Suppressor macrophage (primary cell): ENCODE data around the gene CBFA2T2.

Experiments
- DNase-seq, 4 experiments: peaks; one replicate each; pipeline ENCODE4 v3.0.0-alpha.2; 2020 to 2022

Gene CBFA2T2

GRCh38 chr20:33669873-33670640, 180.2 kb downstream of the CBFA2T2 start:
- DNase-seq: no peak

DNA sequence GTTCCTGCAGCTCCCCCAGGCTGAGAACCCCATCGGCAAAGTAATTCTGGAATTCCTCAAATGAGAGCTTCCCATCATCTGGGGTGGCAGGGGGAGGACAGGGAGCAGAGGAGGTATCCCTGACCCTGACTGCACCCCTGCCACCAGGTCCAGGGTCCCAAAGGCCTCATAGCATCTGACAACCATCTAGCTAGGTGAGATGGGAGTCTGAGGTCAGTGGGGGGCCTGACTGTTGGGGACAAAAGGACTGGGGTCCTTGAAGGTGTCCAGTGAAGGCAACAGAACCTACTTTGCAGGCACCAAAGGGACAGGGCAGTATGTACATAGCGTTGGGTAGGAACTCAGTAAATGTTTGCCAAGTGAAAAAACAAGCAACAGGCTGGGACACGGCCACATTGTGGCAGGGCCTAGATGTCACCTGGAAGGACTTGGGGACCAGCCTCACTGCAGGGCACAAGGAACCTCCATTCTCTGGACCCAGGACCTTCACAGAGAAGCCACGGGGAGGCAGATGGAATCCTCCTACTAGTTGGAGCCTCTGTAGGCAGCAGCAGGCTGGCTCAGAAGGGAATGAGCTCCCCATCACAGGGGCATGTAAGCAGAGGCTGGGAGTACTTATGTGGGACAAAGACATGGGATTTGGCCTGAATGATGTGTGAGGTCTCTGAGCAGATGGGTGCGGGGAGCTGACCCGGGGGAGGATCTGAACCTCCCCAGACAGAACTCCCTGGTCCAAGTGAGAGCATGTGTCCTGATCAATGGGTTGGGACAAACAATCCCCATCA, 181.0 kb downstream of the CBFA2T2 start:
- DNase-seq: no peak

DNA sequence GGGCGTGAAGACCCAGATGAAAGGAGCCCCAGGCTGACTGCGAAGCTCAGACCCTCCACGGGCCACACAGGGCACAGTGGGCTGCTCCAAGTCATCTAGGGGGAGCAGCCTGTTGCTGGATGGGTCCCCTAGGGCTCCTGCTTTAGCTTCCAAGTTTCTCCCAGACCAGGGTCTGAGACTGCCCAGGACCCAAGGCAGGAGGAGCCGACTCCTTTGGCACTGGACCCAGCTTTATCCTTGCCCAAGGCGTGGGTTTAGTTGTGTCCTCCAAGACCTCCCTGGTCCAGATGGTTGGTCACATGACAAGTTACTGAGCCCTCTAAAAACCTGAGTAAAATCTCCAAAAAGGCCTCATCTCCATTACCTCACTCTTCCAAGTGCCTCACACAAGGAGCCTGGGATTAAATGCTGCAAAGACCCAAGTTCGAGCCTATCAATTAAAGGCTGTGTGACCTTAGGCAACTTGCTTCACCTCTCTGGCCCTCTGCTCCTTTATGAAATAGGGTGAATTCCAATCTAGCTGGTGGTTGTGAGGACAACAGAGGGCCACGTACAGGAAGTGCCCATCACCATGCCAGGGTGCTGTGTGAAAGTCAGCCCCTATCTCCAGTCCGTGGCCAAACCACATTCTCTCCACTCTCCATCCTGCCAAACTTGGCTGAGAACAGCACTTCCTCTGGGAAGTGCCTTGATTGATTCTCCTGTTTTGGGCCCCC, 181.8 kb downstream of the CBFA2T2 start:
- no peak for DNase-seq

- DNase-seq: no peak
Measured at GRCh38 chr20:33672426-33673113, 182.7 kb downstream of the CBFA2T2 start.

DNA sequence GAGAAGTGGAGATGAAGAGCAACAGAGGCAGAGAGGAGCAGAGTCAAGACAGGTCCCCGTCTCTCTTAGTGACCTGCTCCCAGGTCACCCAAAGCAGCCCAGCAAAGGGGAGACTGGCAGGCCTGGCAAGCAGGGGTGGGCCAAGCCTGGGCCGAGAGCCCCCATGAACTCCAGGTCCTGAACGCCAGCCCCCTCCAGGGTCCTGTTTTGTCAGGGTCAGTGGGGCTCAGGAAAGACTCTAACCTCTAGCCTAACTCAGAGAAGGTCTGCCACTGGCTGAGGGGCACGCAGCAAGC, 183.2 kb downstream of the CBFA2T2 start:
- no peak for DNase-seq

GRCh38 chr20:33673410-33674293, 183.8 kb downstream of the CBFA2T2 start:
- DNase-seq: peak in 1 of 4 experiments; percentile 64

DNA sequence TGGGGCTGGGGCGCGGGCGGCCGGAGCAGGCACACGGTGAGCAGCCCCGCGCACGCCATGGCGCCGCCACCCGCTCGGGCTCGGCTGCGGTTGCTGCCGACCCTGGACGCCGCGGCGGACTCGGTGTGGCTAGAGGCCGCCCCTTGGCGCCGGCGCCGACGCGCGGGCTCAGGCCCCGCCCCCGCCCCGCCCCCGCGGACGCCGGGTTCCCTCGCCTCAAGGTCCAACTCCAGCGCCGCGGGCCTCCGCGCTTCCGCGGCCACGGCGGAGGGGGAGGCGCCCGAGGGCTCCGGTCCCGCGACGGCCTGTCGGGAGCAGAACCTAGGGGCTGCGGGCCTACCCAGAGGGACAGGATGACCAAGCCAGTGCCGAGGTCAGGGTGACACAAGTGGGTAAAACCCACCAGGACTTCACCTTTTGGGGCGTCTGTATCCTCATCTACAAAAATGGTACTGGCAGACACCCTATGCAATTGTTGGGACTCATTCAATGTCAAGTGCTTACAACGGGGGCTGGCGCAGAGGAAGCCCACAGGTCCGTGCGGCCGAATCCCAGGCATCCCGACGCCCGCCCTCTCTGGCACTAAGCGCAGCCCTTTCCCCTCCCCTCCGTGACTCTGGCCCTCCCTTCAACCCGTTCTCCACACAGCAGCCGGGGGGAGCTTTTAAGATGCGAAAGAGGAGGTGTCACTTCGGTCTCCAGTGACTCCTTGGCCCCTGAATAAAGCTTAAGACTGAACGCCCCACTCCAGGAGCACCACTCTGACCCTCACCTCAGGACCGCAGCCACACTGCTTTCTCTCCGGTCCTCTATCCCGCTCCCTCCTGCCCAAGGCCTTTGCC, 184.6 kb downstream of the CBFA2T2 start, which contains the start of gene NECAB3:
Gene NECAB3 (minus strand): TSS at position 135 of the 842 bp plus-strand sequence. CDS start 76 bp downstream, at position 59.
- DNase-seq: peak; percentile 78 to 94 (median 88)

DNA sequence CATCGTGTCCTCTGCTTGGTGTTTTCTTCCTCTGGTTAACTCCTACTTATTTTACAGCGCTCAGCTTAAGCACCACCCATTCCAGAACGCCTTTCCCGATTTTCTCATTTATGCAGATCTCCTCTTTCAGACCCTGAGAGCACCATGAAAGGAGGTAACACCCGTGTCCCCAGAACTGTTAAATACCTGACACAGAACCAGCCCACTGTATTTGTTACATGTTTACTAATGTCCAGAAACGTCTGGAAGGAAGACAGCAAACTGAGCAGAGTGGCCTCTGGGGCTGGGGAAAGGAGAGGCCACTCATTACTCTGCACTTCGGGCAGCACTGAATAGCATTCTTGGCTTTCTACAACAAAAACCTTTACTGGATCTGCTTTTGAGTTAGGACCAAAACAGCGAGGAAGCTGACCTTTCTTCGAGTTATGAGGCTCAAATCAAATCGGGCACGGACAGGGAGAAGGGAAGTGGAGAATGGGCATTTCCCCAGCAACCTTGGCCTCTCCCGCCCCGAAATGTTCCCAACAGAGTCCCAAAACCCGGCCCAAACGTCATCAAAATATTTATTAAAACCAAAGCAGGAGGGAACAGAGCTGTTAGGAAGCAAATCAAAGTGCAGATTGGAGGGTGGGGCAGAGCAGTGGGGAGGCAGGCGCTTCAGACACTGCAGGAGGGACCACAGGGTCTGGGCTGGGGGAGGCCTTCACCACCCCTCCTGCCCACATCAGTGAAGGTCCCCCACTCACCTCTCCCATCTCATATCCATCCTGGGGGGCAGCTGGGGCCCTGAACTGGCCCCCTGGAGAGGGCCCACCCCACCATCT, 185.5 kb downstream of the CBFA2T2 start:
- no peak for DNase-seq

- no peak for DNase-seq
Measured at GRCh38 chr20:33676121-33676520, 186.2 kb downstream of the CBFA2T2 start.

DNA sequence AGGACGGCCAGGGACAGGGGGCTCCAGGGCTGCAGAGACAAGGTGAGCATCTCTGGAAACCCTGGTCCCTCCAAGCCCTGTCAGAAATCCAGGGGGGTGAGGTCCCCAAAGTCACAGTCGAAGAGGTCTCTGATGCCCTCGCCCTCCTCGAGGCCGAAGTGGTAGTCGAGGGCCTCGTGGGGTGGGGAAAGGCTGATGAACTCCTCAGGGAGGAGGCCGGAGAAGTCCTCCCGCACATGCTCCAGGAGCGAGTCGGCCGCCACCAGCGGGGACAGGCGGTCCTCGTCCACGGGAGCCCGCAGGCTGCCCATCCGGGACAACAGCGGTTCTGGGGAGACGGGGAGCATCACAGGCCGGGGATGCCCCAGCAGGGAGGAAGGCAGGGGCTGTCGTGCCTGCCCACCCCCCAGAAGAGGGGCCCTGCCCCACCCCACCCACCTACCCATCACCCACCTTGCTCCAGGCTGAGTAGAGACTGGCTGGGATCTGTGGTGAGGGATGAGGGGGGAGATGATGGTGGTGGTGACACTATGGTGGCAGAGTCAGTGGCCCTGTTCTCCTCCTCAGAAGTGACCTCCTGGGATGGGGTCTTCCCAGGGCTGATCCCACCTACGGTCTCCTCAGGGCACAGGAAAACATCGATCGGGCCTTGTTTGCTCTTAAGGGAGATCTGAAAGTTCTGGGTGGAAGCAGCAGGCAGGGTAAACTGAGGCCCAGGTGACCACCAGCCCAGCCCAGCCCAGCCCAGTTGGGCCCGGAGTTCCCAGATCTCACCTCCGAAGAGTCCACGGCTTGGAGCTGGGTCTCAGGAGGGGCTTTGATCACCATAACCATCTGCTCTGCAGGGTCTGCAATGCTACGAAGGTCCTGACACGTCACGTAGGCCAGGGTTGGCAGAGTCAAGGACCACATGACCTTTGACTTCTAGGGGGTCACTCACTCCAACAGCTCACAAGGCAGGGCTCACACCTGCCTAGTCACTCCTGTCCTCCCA, 187.1 kb downstream of the CBFA2T2 start:
- DNase-seq: no peak

DNA sequence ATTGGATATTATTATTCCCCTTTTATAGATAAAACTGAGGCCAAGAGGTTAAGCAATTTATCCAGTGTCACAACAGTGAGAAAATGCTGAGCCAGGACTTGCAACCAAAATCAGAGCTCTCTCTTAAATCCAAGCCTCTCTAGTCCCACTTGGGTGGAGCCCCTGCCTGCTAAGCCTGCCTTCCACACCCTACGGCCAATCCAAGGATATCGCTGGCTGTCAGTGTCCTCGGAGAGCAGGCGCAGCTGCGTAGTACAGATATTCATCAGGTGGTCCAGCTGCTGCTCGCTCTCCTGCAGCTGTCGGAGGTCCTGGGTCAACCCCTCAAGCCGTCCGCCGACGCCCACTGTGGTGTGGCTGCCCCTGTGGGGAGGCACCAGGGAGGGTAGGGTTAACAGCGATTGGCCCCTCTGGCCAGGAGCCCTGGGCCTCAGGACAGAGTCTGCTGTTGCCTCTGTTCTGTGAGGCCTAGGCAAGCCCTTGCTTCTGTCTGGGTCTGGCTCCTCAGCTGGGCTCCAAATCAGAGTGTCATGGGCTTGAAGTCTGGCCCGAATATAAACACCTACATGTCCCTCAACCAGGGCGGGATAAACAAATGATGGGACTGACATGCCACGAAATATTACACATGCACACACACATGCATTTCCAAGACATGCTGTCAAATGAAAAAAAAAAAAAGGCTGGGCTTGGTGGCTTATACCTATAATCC, 188.3 kb downstream of the CBFA2T2 start:
- no peak for DNase-seq

DNA sequence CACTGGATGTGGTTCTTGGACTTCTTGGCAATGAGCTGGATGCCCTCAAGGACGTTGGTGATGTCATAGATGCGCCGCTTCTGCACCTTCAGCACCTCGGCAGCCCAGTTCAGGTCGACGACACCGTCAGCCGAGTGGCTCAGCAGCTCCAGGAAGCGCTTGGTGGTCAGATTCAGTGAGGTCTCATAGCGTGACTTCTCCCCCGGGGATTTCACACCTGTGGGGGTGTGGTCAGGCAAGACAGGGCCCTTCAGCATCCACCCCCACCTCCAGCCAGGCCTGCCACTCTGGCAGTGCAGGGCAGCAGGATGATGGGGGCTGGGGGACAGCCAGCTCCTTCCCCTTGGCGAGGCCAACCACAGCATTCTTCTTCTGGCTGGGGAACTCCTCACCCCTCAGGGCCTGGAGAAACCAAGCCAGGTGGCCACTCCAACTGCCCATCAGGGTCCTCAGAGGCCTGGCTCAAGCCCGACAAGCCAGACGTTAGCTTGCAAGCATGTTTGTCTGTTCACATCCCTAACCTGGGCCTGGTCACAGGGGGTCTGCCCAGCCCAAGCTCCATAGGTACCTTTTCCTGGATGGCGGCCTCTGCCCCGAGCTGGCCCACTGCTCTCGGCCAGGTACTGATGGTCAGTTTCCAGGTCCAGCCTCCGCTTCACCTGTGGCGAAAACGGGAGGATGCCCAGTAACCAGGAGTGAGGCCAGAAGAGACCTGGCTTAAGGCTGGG, 190.0 kb downstream of the CBFA2T2 start:
- DNase-seq: no peak

- no peak for DNase-seq
Measured at GRCh38 chr20:33680686-33681085, 190.8 kb downstream of the CBFA2T2 start.

GRCh38 chr20:33681288-33681687, 191.4 kb downstream of the CBFA2T2 start:
- DNase-seq: no peak

DNA sequence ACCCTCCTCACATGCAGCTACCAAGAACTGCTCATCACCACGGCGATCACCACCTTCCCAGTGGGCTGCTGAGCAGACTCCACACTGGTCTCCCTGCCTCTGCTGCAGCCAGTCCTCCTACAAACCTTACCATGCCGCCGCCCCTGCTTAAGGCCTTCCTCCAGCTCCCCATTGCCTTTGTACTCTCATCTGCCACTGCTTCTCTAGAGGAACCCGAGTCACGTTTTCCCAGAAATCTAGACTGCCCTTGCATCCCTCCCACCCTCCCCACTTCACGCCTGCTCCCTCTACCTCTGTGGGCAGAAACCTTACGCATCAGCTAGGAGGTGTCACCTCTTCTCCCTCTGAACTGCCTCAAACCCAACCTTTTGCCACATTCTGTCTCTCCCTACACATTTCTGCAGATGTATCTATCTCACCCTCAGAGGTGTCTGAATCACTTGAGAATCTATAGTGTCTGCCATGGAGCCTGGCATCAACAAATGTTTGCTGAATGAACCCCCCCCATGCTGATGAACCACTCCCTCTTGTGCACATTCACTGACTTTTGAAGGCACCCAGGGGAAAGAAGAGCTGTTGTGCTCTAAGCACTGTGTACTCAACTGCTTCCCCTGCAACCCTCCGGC, 191.9 kb downstream of the CBFA2T2 start:
- DNase-seq: no peak

- no peak for DNase-seq
Measured at GRCh38 chr20:33684533-33685327, 194.8 kb downstream of the CBFA2T2 start.
